GM11168 (cell line): Measurements from ENCODE around the gene UQCR11.

Experiments
- in situ Hi-C: fragments of 300-500 bp; cut with MboI; formaldehyde crosslinking; loops from one replicate; pipeline ENCODE4 v1.12.0; 2022; ENCODE audit warnings: low sequenced_read_pairs; ENCODE audit not compliant: unreplicated experiment

Gene UQCR11

DNA sequence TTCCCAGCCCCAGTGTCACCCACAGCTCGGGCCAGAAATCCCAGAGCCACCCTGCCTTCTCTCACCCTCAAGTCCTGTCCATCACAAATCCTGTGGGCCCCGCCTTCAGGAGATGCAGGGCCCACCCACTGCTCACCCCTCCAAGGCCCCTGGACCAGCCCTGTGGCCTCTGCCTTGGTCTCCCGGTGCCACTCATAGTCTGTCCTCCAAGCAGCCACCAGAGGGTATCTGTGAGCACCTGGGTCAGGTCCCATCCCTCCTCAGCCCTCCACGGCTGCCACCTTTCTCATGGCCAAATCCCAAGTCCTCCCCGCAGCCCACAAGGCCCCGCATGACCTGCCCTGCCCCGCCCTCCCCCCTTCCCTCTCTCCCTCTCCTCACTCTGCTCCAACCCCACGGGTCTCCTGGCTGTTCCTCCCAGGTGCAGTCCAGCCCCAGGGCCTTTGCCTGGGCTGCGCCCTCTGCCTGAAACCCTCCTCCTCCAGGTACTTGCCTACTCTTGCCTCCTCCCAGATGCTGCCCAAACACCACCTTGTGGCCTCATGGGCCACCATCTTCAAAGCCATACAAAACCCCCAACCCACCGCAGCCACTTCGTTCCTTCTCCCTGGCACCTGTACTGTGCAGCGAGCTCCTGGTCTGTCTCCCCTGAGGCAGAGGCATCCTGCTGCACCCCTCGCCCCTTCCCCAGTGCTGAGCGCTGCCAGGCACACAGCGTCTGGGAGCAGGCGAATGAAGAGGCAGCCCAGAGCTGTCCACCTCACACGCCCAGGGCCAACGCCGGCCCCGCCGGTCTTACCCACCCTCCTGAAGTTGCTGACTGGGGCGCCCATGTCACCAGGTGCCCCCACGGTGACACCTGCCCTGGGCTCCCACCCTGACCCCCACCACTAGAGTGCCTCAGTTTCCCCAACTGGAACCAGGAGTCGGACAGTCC, 13.2 kb upstream of the UQCR11 start:
- in situ Hi-C loops: no loop called here

DNA sequence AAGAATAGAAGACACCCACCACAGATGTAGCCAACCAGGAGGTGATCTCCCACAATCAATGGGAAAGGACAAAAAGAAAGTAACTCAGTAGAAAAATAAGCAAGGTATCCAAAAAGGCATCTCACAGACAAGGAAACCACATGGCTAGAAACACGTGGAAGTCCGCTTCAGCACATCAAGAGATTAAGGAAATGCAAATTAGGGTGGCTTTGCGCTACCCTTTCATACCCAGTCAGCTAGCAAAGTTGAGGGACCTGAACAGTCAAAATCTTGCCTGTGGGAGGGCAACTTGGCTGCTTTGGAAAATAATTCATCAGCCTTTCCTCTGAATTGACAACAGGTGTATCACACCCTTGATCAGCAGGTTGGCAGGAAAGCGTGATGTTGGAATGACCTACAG, 11.6 kb upstream of the UQCR11 start:
- in situ Hi-C loops: no loop called here

DNA sequence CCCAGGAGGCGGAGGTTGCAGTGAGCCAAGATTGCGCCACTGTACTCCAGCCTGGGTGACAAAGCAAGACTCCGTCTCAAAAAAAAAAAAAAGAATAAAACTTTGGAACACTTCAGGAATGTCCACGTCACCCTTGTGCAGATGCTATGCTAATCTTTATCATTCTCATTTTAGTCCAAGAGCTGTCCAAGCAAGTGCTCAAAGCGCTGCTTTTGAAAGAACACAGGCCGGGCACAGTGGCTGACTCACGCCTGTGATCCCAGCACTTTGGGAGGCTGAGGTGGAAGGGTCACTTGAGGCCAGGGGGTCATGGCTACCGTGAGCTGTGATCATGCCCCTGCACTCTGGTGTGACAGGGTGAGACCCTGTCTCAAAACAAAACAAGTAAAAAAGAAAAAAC, 11.1 kb upstream of the UQCR11 start:
- in situ Hi-C loops: no loop called here

DNA sequence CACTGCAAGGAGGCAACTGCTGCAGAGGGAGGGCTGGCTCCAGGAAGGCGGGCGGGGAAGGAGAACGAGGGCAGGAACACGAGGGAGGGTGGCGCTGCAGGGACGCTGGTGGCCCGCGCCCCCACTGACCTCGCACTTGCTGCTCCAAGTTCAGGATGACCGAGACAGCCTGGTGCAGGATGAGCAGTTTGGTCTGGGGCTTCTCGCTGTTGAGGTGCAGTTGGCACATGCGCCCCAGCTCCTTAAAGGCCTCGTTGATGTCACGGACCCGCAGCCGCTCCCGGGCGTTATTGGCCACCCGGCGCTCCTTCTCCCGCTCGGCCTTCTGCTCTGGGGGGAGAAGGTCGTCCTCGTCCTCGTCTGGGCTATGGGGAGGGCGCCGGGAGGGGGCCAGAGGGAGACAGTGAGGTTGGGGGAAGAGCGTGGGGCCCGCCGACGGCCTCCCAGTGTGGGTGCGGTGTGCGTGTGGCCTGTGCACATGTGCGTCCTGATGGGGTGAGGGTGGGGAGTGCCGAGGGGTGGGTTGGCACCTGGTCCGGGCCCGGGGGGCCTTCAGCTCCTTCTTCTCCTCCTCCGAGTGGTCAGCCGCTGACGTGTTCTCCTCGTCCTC, 10.0 kb upstream of the UQCR11 start:
- in situ Hi-C loops: no loop called here

DNA sequence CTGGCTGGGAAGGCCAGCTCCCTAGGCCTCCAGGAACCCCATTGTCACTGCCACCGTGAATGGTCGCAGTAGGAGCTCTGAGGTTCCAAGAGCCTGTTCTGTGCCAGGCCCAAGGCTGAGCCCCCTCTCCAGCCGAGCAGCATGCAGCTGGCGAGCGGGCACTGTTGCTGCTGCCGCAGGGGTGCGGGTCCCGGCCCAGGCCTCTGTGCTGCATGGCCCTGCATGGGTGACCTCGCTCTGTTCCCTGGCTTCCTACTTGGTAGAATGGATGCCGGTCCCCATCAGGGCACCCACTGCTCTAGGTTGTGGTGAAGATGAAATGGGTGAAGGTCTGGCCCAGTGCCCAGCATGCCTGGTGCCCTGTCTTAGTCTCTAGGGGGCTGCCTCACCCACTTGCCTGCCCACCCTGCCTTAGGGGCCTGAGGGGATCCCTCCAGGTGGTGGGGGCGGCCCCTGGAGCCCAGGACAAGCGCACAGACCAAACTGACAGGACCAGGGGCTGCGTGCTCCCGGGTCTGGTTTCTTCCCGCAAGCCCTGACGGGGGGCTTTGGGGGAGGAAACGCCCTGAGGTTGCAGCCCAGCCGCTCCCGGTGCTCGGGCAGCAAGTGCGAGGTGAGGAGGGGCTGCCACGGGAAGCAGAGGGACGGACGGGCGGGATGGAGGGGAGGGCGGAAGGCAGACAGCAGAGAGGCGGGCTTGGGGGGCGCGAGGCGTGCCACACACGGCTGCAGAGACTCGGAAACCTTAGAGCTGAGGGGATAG, 8.7 kb upstream of the UQCR11 start:
- in situ Hi-C loops: no loop called here

DNA sequence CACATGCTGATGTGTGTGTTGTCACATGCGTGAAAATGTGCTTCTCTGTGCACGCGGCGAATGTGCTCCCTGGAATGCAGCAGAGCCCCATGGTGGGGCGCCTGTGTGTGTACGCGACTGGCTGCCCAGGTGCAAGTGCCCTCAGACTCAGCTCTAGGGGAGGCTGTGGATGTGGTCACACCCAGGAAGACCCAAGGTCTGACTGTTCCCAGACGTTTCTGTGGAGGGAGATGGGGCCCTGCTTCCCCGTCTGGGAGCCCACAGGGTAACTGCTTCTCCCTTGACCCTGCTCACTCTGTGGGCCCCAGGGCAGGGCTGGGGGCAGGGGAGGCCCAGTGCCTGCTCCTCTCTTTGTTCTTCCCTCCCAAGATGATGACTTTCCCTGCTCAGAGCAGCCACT, 7.9 kb upstream of the UQCR11 start:
- in situ Hi-C loops: no loop called here

DNA sequence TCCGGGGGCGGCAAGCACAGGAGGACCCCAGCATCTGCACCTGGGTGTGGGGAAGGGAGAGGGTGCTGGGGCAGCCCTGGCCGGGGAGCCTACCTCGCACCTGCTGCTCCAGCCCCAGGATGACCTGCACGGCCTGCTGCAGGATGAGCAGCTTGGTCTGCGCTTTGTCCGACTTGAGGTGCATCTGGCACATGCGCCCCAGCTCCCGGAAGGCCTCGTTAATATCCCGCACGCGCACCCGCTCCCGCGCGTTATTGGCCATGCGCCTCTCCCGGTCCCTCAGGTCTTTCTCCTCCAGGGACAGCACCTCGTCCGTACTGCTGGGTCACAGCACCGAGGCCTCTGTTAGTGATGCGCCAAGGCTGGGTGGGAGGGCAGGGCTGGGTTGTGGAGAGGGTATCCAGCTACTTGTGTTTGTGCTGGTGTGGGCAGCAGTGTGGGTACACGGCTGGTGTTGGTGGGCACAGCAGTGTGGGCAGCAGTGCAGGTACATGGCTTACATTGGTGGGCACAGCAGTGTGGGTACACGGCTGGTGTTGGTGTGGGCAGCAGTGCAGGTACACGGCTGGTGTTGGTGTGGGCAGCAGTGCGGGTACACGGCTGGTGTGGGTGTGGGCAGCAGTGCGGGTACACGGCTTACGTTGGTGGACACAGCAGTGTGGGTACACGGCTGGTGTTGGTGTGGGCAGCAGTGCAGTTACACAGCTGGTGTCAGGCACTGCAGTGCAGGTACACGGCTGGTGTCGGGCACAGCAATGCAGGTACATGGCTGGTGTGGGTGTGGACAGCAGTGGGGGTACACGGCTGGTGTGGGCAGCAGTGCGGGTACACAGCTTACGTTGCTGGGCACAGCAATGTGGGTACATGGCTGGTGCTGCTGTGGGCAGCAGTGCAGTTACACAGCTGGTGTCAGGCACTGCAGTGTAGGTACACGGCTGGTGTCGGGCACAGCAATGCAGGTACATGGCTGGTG, 7.1 kb upstream of the UQCR11 start:
- in situ Hi-C loops: no loop called here

DNA sequence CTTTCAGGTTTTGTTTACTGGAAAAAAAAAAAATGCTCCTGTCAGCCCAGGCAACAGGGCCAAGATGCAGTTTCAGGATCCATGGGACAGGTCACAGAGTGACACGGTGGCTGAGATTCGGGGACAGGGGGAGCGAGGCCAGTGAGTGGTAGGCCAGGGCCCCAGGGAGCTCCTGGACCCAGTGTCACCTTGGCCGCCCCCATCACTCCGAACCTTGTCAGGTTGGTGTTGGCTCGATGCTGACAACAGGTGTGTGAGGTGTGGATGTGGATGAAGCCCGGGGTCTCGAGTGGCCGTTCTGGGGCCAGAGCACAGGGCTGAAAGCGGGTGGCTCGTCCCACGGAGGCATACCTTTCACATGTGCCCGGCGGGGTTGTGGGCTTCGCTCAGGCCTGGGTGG, 6.1 kb upstream of the UQCR11 start:
- in situ Hi-C loops: no loop called here

DNA sequence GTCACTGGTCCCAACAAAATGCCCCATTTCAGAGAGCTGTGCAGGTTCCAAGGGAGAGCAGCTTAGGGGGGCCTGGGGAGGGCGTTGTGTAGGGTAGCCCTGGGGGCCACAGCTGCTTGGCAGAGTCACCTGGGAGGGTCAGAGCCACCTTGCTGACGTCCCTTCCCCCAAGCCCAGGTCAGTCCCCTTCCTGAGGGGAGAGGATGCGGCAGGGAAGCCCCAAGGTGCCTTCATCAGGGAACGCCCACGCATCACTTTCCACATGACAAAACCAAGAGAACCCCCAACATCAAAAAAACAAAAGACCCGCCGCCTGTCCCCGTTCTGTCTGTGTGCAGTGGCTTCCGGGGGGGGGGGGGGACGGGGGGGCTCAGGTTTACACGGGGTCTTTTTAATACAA, 5.3 kb upstream of the UQCR11 start:
- in situ Hi-C loops: no loop called here

DNA sequence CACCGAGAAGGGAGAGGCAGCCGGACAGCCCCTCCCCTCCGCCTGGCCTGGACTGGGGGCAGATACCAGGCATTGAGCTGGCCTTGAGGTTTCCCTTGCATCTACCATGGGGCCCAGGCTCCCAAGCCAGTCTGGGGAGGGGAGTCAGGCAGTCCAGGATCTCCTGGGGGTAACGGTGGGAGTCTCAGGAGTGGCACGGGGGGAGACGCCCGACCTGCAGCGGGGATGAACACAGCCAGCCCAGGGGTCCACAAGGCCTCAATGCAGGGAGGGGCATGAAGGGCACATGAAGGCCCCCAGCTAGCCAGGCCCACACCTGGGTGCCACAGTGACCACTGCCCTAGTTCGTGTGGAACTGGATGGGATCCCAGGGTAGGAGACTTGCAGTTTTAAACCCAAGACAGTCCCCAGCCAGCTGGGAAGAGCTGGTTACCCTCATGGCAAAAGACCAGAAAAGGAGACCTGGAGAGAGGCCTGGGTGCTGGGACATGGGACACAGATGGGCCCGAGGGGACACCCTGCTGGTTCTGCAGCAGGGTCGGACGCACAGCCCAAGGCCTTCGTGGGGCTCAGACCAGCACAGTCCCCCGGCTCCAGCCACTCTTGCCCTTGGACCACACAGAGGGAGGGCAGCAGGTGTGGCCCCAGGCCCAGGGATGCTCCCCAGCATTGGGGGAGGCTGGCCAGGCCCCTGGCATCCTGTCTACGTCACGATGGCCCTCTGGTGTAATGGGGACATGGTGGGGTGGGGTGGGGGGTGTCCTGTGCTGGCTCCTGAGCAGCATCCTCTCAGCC, 4.6 kb upstream of the UQCR11 start:
- in situ Hi-C loops: loop anchor here (5.0 kb wide), 1 partner anchor 32 kb away; no protein-coding TSS in a partner anchor

DNA sequence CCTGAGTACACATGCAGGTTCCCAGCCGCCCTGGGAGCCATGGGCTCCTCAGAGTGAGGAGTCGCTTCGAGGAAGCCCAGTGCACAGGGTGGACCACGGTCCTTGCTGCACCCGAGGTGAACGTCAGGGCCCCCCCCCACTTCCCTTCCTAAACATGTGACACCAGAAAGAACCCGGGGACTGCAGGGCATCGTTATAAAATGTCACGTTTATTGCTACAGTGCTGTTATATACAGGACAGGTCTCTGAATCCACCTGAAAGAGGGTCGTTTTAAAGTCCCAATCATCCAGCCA, 3.8 kb upstream of the UQCR11 start:
- in situ Hi-C loops: loop anchor here (5.0 kb wide), 1 partner anchor 33 kb away; no protein-coding TSS in a partner anchor

DNA sequence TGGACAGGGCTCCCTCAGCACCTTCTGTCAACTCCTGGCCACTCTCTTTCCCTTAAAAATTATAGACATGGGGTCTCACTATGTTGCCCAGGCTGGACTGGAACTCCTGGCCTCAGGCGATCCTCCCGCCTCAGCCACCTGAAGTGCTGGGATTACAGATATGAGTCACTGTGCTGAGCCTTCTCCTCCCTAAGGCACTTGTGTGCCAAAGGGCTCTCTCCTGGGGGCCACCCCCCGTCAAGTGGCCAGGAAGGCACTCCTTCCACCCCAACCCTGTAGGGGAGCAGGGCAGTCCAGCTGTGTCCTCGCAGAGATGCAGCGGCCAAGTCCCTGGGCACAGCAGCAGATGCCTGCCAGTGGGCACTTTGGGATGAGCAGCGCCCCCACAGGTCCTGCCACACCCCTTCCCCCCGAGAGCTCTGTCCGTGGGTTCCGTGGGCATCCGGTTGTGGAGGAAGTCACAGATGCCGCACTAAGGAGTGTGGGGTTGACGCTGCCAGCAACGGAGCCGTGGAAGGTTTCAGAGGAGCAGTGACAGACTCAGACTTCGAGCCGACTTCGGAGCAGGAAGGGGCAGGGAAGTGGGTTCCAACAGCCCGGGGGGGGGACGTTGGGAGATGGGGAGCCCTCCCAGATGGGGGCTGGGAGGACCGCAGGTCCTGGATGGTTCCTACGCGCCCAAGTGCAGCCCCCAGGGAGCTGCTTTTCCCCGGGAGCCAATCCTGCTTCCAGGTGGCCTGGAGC, 3.3 kb upstream of the UQCR11 start:
- in situ Hi-C loops: loop anchor here (5.0 kb wide), 1 partner anchor 34 kb away; no protein-coding TSS in a partner anchor

DNA sequence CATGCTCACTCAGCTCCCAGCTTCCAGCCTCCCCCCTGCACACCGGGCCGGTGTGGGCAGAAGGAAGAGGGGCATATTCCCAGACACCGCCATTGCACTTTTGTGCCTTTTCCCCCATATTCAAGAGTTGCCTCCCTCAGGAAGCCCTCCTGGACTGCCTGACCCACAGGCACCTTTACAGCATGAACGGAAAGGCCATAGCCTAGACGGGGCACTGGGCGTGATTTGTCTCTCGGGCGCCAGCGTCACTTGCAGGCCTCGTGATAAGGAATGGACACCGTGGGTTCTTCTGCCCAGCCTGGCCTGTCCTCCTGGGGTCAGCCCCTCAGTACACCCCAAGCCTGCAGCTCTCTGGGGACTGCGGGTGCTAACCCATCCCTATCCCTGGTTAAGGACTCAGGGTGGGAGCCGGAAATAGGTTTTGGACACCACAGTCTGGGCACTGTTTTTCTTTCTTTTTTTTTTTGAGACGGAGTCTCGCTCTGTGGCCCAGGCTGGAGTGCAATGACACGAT, 933 bp upstream of the UQCR11 start:
- in situ Hi-C loops: loop anchor here (5.0 kb wide), 1 partner anchor 36 kb away; no protein-coding TSS in a partner anchor

DNA sequence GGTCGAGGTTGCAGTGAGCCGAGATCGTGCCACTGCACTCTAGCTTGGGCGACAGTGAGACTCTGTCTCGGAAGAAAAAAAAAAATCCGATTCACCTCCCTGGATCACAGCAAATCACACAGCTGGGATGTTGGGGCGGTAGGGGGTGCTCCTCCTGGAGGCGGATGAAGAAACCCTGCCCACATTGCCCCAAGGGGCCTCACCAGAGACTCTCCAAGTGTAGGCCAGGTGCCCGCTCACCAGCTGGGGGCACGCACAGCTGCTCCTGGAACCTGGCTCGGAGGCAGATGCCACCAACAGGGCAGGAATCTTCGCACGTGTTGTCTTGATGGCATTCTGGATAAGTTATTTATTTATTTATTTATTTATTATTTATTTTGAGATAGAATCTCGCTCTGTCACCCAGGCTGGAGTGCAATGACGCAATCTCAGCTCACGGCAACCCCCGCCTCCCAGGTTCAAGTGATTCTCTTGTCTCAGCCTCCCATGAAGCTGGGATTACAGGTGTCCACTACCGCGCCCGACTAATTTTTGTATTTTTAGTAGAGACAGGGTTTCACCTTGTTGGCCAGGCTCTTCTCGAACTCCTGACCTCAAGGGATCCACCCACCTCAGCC, 3.1 kb downstream of the UQCR11 start:
- in situ Hi-C loops: no loop called here

DNA sequence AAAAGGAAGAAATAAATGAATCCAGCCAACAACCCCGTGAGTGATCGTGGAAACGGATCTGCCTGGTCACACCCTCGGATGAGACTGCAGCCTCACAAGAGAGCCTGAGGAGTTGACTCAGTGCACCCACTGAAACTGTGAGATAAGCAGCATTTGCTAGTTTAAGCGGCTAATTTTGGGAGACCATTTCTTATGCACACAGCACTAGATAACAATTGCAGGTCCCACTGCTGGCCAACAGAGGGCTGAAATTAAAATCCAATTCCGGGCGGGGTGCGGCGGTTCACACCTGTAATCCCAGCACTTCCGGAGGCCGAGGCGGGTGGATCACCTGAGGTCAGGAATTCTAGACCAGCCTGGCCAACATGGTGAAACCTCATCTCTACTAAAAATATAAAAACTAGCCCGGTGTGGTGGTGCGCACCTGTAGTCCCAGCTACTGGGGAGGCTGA, 3.6 kb downstream of the UQCR11 start:
- in situ Hi-C loops: no loop called here

DNA sequence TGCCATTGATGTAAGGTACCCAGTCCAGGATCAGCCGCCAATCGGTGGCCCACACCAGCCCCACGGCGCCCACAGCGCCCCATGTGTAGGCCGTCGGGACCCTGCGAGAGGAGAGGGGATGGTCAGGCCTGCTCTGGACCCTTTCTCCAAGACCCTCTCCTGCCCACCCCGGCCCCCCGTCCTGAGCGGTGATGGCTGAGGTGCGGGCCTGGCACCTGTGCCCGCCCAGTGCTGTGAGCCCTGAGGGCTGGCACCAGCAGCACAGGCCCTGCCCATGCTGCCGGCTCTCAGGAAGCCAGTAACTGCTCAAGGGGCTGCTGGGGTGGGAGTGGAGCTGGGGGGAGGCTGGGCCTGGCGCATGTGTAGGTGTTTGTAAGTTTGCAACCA, 5.8 kb downstream of the UQCR11 start:
- in situ Hi-C loops: no loop called here

DNA sequence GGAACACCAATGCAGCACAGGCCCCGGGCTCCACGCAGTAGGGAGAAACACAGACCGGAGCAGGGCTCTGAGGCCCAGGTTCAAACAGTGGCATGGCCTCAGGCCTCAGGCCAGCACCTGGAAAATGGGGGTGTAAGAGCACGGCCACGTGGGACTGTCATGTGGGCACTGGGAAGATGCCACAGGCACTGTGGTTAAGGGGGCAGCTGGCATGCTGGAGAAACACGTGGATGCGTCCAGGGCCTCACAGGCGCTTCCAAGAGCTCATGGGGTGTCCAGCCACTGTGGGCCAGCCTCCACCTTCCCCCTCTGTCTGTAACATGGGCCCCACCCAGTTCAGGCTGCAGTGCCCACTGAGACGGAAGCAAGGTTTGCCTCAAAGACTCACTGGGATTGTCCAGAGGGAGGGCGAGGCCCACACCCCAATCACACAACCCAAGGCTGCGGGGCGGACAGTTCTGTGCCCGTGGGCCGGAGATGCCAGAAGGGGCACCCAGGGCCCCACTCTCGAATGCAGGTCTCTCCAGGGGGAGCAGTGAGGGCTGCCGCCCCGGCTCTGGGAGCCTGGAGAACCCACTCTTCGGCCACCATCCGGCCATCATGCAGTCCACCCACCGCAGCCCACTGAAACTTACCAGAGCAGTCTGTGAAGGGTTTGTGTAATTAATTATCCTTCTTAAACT, 6.3 kb downstream of the UQCR11 start:
- in situ Hi-C loops: no loop called here
